GM21447 (cell line): ENCODE data around the gene PECR.
A peak's percentile ranks its signal among the peaks of the same experiment; 100 is the strongest.

Source experiments
- ATAC-seq: cut with Tn5 transposase; IDR thresholded peaks from one replicate; pipeline ENCODE4 v1.9.1; 2021; ENCODE audit not compliant: unreplicated experiment

The PECR gene

DNA sequence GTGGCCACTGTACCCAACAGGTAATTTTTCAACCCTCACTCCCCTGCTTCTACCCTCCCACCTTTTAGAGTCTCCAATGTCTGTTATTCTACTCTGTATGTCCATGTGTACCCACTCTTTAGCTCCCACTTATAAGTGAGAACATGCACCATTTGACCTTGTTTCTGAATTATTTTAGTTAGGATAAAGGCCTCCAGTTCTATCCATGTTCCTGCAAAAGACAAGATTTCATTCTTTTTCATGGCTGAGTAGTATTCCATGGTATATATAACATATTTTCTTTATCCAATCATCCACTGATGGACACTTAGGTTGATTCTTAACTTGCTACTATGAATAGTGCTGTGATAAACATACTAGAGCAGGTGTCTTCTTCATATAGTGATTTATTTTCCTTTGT is 9.1 kb downstream of the PECR start:
- ATAC-seq, result no peak

DNA sequence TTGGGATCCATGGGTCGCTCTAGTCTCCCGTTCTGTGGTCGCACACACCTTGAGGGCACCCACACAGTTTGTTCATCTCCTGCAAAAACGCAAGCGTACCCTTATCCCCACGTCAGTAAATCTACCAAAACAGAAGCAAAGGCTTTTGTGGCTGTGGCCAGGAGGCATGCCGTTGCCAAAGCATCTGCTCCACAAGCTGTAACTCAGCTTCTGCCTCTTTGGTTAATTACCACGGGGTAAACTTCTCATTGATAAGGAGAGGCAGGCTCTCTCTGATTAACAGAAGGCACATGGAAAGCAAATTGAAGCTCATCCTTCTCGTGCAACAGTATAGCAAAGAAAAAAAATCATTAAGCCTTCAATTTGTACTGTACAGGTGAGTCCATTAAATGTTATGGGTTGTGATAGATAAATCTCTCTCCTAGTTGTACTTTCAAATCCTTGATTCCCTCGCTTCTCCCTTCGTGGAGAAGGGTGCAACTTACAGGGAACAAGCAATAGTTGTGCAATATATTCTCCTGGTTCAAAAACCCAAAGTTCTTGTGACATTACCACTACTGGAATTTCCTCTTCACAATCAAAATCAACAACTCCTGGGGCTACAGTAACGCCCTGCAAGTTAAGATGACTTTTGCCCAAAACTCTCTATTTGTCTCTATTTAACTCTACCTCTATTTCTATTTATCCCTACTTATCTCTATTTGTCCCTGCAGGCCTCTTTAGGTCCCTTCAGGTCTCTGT is 10.3 kb downstream of the PECR start:
- no peak for ATAC-seq

DNA sequence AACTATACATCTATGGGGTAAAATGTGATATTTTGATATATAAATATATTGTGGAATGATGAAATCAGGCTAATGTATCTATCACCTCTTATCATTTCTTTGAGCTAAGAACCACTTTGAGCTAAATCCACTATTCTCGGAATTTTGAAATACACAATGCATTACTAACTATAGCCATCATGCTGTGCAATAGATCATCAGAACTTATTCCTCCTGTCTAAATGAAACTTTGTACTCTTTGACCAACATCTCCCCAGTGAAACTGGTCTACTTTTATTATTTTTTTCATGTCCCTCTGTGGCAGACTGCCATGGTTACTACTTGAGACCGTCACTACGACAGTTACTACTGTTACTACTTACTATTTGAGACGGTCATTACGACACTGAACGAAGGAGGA is 11.4 kb downstream of the PECR start:
- no peak for ATAC-seq

DNA sequence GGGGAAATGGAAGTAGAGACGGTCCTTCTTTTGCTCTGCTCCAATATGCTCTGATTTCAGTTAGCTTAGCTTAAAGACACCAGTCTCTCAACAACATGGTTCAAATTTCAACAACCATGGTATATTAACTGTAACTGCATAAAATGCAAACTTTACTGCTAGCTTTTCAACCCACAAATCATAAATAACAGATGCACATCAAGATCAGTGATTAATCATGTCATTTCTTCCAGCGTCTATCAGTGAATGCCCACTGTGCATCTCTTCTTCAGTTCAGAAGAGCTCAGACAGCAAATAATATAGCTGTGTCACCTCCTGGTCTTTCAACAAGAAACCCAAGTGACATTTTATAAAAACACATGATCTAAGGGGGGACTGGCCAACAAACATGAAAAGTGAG is 12.6 kb downstream of the PECR start:
- no peak for ATAC-seq

DNA sequence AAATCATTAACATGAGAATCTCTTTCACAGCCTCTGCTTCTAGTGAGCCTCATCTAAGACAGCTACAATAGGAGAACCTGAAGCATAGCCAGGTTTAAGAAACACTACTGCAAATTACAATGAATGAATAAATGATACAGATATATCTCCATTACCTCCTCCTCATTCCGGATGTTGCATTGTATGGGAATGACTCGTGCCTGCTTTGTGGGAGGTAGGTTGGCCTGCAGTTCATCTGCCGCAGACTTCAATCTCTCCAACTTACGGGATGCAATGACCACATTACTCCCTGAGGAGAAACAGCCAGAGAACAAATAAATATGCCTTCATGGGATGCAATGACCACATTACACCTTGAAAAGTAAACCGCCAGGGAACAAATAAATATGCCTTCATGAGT is 15.4 kb downstream of the PECR start:
- ATAC-seq, result no peak

DNA sequence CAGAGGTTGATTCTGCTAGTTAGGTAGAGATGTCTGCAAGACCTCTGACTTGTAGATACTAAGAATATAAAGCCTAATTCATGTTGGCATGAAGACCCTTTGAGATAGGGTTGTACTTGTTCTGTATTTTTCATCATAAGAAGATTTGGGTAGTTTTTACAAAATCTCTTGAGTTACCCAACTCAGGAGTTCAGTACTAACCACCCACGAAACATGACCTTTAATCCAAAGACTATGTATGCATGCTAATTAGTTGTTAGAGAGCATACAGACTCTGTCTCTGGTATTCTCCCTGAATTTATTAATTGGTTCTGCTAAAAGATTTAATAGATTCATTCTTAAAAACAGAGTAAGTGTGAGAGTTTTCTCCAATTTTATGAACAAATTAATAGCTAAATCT is 16.9 kb downstream of the PECR start:
- ATAC-seq, result no peak

DNA sequence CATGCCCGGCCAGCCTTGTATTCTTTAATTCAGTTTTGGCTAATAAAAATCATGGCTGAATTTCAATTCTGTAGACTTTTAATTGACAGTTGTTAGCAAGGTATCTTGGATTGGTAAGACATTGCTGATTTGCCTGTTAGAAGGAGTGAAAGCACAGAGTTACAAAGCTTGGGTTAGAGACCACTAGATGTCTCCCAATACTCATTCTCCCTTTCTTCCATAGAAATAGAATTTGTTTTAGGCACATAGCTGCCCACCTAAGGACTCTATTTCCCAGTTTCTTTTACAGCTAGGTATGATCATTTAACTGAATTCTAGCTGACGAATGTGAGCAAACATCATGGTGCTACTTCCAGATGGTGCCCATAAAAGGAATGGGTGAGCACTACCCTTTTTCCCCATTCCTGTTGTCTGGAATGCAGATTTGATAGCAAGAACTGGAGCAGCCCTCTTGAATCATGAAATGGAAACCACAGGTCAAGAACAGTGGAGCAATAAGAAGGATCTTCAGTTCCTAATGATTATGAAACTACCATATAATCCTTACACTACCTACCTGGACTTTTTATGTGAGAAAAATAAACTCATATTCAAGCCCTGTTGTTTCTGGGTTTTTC is 17.5 kb downstream of the PECR start:
- no peak for ATAC-seq

DNA sequence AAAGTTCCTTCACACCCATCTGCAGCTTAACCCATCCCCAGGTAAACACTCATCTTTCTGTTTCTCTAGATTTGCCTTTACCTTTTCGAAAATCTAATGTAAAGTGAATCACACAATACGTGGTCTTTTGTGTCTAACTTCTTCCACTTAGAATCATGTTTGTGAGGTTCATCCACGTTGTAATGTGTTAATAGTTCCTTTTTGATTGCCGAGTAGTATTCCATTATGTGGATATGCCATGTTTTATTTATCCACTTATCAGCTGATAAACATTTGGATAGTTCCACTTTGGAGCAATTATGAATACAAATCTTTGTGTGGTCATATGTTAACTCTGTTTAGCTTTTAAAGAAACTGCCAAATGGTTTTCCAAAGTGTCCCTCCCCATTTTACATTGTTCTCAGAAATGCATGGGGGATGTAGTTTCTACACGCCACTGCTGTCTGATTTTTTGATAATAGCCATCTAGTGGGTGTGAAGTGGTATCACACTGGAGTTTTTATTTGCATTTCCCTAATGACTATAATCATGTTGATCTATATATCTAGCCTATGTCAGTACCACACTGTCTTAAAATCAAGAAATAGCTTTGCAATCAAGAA is 22.3 kb downstream of the PECR start:
- no peak for ATAC-seq

DNA sequence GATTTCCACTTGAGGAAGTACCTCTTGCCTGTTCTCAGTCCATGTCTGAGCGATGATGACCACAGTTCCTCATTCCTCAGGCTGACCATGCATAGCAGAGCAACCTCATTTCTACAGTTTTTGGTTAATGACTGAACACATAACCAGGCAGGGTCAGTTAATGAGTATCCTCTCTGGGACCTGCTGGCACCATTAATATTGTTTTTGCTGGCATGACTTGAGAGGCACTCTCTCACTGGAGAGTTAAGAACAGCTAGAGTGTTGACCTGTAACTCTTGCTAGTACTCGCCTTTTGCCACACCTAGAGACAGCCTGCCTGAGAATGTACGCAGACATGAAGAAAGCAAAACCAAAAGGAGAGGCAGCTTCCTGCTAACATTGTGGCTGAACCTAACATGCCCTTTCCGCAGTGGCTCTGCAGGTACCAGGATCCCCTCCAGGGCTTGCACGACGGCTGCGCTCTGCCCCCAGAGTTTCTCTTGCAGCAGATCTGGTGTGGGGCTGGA is 23.9 kb downstream of the PECR start:
- ATAC-seq, result peak; percentile 79

DNA sequence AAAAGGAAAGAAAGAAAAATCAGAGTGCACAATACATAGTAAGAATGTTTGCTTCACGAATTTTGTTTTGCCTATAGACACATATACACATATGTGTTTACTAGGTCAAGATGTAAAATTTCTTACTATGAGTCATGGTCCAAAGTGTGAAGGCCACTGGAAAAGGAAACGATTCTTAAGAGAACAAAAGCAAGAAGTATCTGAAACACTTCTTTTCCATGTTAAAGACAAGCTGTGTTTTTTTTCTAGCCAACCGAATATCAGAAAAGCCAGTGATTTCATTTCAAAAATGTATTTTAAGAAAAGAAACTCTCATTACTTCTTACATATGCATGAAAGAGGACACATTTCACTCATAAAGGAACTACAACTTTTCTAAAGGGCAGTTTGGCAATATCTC is 24.9 kb downstream of the PECR start:
- peak; percentile 37 for ATAC-seq

DNA sequence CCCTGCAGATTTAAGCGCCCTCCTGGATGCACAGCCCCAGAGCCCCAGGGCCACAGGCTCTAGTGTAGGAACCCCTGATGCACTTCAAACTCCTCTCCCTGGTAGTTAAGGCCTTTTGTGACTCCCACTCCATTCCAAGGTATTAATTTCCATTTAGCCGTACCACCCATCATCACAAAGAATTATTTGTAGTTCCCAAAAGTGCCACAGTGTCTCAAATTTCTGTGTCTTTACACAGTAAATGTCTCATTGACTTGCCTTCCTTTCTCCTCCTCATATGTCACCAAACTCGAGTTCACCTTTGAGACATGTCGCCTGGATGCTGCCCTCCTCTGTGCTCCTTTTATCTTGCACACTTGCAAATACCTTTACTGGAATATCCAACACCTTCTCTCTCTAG is 25.9 kb downstream of the PECR start:
- no peak for ATAC-seq

DNA sequence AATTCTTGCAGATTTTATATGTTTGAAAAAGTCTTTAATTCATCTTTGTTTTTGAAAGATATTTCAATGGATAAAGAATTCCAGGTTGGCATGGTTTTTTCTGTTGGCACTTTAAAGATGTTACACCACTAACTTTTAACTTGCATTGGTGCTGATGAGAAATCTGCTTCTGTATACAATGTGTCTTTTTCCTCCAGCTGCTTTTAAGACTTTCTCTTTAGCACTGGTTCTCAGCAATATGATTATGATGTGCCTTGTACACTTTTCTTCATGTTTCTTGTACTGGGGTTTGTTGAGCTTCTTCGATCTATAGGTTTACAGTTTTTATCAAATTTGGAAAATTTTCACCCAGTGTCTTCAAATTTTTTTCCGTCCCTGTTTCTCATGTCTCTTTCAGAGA is 29.2 kb downstream of the PECR start:
- no peak for ATAC-seq

DNA sequence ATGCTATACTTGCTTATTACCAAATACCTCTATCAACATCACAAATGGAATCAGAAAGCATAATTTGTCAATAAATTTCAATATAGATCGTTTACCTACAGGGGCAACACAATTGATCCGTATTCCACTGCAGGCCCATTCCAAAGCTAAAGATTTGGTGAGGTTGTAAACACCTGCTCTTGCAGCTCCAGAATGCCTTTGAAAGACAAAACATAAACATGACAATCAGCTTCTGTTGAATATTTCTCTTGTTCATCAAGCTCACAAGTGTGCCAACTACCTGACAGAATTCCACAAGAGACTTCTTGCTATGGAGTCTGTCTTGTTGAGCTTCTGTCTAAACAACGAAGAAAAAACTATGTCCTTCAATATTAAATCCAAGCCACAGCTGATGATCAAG is 30.3 kb downstream of the PECR start:
- no peak for ATAC-seq

DNA sequence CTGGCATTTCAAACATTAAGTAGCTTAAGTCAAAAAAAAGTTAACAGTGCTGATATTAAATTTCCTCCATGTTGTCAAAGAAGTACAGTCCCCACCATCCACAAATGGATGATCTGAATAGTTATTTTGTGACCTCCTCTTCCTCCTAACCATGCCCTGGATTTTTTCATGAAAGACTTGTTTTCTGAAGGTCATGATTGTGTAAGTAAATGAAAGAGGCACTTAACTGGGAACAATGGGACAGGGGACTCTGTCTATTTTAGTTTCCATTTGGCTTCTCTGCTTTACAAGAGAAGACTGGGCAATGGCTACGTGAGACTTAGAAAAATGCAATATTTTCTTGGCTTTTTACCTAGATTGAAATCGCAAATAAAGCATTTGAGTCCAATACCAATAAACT is 32.2 kb downstream of the PECR start:
- ATAC-seq, result no peak

DNA sequence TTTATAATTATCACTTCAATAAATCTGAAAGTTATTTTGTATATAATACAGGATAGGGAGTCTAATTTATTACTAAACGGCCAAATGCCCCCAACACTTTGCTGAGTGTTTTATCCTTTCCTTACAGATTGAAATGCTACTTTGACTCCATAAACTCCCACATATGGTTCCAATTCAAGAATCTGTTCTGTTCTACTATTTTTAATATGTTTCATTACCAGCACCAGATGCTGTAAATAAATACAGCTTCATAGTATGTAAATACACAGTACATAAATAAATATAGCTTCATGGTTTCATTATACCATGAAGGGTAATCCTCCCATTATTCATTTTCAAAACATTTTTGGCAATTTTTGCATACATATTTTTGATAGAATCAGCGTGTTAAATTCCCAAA is 34.2 kb downstream of the PECR start:
- no peak for ATAC-seq

DNA sequence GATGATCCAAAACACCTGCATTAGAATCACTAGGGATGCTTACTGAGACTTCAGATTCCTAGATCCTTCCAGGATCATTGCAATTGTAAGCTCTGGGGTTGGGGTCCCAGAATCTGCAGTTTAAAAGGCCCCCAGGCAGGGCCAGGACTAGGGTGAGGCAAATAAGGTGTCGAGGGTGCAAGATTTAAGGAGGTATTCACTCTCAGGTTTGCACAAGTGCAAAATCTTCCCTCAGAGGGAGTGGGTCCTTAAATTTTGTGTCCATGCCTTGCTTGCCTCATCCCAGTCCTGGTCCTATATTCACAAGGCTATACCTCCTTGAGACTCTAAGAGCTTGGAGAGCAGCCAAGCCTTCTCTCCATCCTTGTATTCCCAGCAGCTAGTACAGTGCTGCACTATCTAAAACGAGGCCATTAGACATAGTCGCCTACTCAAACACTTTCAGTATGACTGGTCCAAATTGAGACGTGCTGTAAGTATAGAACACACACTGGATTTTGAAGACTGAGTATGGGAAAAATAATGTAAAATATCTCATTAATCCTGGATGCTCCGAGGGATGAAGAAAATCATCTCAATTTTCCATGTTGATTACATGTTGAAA is 36.6 kb downstream of the PECR start:
- peak; percentile 96 for ATAC-seq

DNA sequence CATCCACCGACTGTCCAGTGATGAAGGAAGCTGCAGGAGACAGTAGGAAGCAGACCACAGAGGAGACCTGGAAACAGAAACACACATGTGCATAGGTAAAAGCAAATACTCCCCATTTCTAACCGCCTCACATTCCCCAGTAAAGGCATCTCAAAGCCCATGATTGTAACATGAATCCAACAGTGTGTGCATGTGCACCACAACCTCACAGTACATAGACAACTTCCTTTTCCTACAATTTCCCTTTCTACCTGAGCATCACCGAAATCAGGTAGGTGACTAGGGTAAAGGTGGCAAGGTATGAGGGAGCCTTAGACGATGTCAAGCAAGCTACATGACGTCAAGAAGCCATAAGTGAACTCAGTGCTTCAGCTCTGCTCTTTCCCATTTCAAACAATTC is 37.7 kb downstream of the PECR start:
- no peak for ATAC-seq

DNA sequence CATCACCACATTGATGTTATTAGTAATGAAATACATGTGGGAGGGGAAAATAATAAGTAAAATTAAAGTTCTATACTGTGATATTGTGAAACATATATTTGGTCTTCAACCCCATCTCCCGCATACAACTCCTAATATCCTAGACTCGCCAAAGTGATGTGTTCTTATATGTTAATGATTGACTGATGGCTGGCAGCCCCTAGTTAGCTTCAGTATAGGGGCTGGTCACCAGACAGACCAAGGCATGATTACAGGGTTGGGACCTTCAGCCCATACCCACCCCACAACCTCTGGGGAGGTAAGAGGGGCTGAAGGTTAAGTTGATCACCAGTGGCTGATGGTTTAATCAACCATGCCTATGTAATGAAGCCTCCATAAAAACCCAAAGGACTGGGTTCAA is 40.2 kb downstream of the PECR start:
- no peak for ATAC-seq

DNA sequence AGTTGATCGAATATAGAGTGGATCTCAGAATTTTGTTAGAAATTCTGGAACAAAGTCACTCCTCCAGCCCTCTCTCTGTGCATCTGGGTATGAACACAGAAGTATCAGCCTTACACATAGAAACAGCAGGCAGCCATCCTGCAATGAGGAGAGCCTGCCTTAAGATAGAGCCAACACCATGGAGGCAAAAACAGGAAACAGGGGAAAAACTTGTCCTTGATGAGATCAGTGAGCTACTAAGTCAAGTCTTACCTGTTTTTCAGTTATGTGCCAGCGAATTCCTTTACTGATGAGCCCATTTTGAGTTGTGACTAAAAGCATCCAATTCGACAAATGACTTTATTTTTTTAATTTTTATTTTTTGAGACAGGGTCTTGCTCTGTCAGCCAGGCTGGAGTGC is 41.7 kb downstream of the PECR start:
- no peak for ATAC-seq

DNA sequence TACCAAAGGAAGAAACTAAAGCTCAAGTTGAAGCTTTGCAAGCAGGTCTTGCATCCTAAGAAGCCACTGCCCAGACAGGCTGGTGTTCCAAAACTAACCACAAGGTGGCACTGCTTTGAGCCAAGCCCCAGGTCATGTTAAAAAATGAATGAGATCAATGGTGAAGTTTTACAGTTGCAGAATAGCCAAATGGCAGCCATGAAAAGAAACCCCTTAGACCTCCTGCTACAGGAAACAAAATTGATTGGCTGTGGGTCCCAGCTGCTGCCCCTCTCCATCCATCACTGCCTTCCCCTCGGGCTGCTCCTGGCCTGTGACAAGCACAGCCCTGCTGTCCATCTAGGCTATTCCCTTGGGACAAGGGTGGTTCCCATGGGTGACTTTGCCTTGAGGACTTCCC is 47.5 kb downstream of the PECR start:
- ATAC-seq, result no peak

DNA sequence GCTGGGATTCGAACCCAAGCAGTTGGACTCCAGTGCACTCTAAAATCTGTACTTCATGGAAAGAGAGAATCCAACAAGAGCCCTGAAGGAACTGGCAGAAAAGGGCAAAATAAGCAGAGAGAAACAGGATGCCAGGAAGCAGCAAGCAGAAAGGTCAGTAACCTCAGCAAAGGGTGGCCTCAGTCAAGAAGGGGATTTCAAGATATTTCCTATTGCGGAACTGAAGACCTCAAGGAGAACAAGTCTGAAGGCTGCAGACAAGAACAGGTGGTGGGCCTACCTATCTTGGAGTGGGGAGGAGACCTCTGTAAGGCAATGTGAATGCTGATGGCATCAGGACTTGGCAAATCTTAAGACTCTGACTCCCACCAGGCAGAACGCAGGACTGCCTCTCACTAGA is 48.2 kb downstream of the PECR start:
- ATAC-seq, result peak; percentile 49
